PC-9 (cell line): Measurements from ENCODE around the gene RBM4. TPM values are rescaled to one million over a fixed set of nuclear protein-coding genes. Genes with fewer than 3 reads are reported as not detected.

Experiments used
- BruUV-seq: library from RNA; stranded (reverse); fragments of 400-500 nt; replicated peaks from 2 replicates; lab custom pipeline; 2021; lab: Mats Ljungman, UMichigan
- CTCF ChIA-PET: fragments of 300-600 bp; sonication (Branson Sonifier 250); formaldehyde crosslinking; loops from one replicate; lab custom pipeline; 2022; ENCODE audit warnings: antibody characterized with exemption; lab: Charles Lee
- POLR2A ChIA-PET: fragments of 300-600 bp; sonication (Branson Sonifier 250); formaldehyde crosslinking; loops from one replicate; lab custom pipeline; 2022; ENCODE audit warnings: antibody characterized with exemption; ENCODE audit not compliant: unreplicated experiment; lab: Charles Lee
- DNase-seq, 2 experiments: peaks; one replicate each; pipeline versions ENCODE4 v3.0.0 to v3.0.0-alpha.2; 2015 to 2022; ENCODE audit warnings: mixed read lengths in 1 of 2
- H2AFZ ChIP-seq: fragments of 200-600 bp; sonication (generic); 2 replicates; pipeline ENCODE4 v1.8.1; 2017; ENCODE audit warnings: antibody characterized with exemption
- H3F3A ChIP-seq: fragments of 200-600 bp; sonication (generic); 2 replicates; pipeline ENCODE4 v1.8.1; 2017; ENCODE audit warnings: antibody characterized with exemption, mild to moderate bottlenecking, low read depth; ENCODE audit not compliant: insufficient read depth
- H3K27ac ChIP-seq: fragments of 200-600 bp; sonication (generic); 2 replicates; pipeline ENCODE4 v1.6.1; 2016; ENCODE audit warnings: mixed run types
- H3K27me3 ChIP-seq: fragments of 200-600 bp; sonication (generic); 2 replicates; pipeline ENCODE4 v1.6.1; 2016; ENCODE audit warnings: low read depth, mixed run types; ENCODE audit not compliant: insufficient read depth
- H3K36me3 ChIP-seq: fragments of 200-600 bp; sonication (generic); 2 replicates; pipeline ENCODE4 v1.6.1; 2016; ENCODE audit warnings: low read depth, mixed run types
- H3K4me1 ChIP-seq: fragments of 200-600 bp; sonication (generic); replicated peaks from 2 replicates; pipeline ENCODE4 v1.6.1; 2016; ENCODE audit warnings: mixed run types; ENCODE audit not compliant: insufficient read depth
- H3K4me2 ChIP-seq: fragments of 200-600 bp; sonication (generic); 2 replicates; pipeline ENCODE4 v1.6.1; 2017; ENCODE audit warnings: mixed run types
- H3K4me3 ChIP-seq: fragments of 200-600 bp; sonication (generic); 2 replicates; pipeline ENCODE4 v1.6.1; 2016; ENCODE audit warnings: mixed run types
- H3K79me2 ChIP-seq: fragments of 200-600 bp; sonication (generic); 2 replicates; pipeline ENCODE4 v1.6.1; 2017; ENCODE audit warnings: low read depth, mixed run types
- H3K9me2 ChIP-seq: fragments of 200-600 bp; sonication (generic); 2 replicates; pipeline ENCODE4 v1.8.1; 2017; ENCODE audit warnings: mild to moderate bottlenecking; ENCODE audit not compliant: insufficient read depth
- H3K9me3 ChIP-seq: fragments of 200-600 bp; sonication (generic); 2 replicates; pipeline ENCODE4 v1.8.1; 2016; ENCODE audit warnings: low read depth; ENCODE audit not compliant: insufficient read depth
- H4K20me1 ChIP-seq: fragments of 200-600 bp; sonication (generic); 2 replicates; pipeline ENCODE4 v1.8.1; 2017; ENCODE audit not compliant: insufficient read depth
- CTCF ChIP-seq: fragments of 200-600 bp; sonication (generic); conservative IDR thresholded peaks from 2 replicates; pipeline ENCODE4 v1.6.1; 2017; ENCODE audit warnings: mixed run types, antibody characterized with exemption, mild to moderate bottlenecking, moderate library complexity
- EZH2 ChIP-seq: fragments of 200-600 bp; sonication (generic); IDR thresholded peaks from 2 replicates; pipeline ENCODE4 v1.8.0; 2017; ENCODE audit warnings: antibody characterized with exemption, low read depth
- intact Hi-C: fragments of 100-400 bp; cut with micrococcal nuclease; formaldehyde crosslinking; loops from one replicate; pipeline ENCODE4 v1.10.0; 2022; ENCODE audit not compliant: unreplicated experiment
- total RNA-seq: library from RNA; stranded (reverse); gene quantifications from 2 replicates; pipeline ENCODE4 v1.2.3, GENCODE V29; 2021

Gene RBM4
- total RNA-seq, 1 experiment from 2014 or later = 140 TPM

- Histone ChIP-seq H3K4me2 (no peak overlapping the region), H3K36me3 (no peaks in the 10 kb centered on the region), H3K27ac (no peak overlapping the region), H3K4me1 (no peaks in the 10 kb centered on the region), H3F3A (no peaks in the 10 kb centered on the region), H3K79me2 (no peaks in the 10 kb centered on the region), H3K4me3 (no peak overlapping the region), H2AFZ (no peak overlapping the region), H3K9me3 (no peaks in the 10 kb centered on the region), H3K27me3 (no peaks in the 10 kb centered on the region), H3K9me2 (no peaks in the 10 kb centered on the region), H4K20me1 (no peaks in the 10 kb centered on the region)
- CTCF ChIA-PET = interaction anchor here (1.0 kb wide), 1 partner anchor 141 kb away, joined by 3 read pairs; no protein-coding TSS in a partner anchor
- POLR2A ChIA-PET = no interaction called here
- TF ChIP-seq CTCF (no peak), EZH2 (no peak)
- no TSS peak for BruUV-seq
- intact Hi-C loops = loop anchor here (1.0 to 10.0 kb wide), 7 partner anchors 51 to 624 kb away; partner anchors contain the start of gene RHOD
- DNase-seq = no peak
These were observed 55.0 kb downstream of the RBM4 start for GRCh38 chr11:66693356-66694055.

- Histone ChIP-seq H2AFZ (no peak overlapping the region), H4K20me1 (no peaks in the 10 kb centered on the region), H3K27ac (no peak overlapping the region), H3K9me3 (no peaks in the 10 kb centered on the region), H3K4me2 (no peak overlapping the region), H3F3A (no peaks in the 10 kb centered on the region), H3K9me2 (no peaks in the 10 kb centered on the region), H3K36me3 (no peaks in the 10 kb centered on the region), H3K79me2 (no peaks in the 10 kb centered on the region), H3K4me1 (no peaks in the 10 kb centered on the region), H3K27me3 (no peaks in the 10 kb centered on the region), H3K4me3 (no peak overlapping the region)
- DNase-seq = no peak
- BruUV-seq = no TSS peak
- TF ChIP-seq EZH2 (no peak), CTCF (no peak)
- CTCF ChIA-PET = interaction anchor here (1.0 kb wide), 1 partner anchor 141 kb away, joined by 3 read pairs; no protein-coding TSS in a partner anchor
- POLR2A ChIA-PET = no interaction called here
- intact Hi-C loops = loop anchor here (1.0 to 10.0 kb wide), 7 partner anchors 50 to 623 kb away; partner anchors contain the start of gene RHOD
These were observed 55.5 kb downstream of the RBM4 start for GRCh38 chr11:66694056-66694410.

GRCh38 chr11:66694732-66695207, 56.3 kb downstream of the RBM4 start:
- peak; percentile 94 to 96 for DNase-seq
- Histone ChIP-seq H3K27me3 (no peaks in the 10 kb centered on the region), H3K9me2 (no peaks in the 10 kb centered on the region), H3K4me2 (no peak overlapping the region), H3K27ac (no peak overlapping the region), H3K36me3 (0 out of 2 replicates have a peak, but pooled peaks cover 5% of the 10 kb centered on the region), H4K20me1 (no peaks in the 10 kb centered on the region), H3K4me1 (no peaks in the 10 kb centered on the region), H2AFZ (no peak overlapping the region), H3K79me2 (no peaks in the 10 kb centered on the region), H3K4me3 (no peak overlapping the region), H3K9me3 (no peaks in the 10 kb centered on the region), H3F3A (no peaks in the 10 kb centered on the region)
- BruUV-seq = no TSS peak
- ChIA-PET CTCF (interaction anchor here (0.6 kb wide), 2 partner anchors 38 to 140 kb away, joined by 3 to 8 read pairs; no protein-coding TSS in a partner anchor), POLR2A (no interaction called here)
- intact Hi-C loops = loop anchor here (1.0 to 10.0 kb wide), 7 partner anchors 50 to 623 kb away; partner anchors contain the start of gene RHOD
- TF ChIP-seq CTCF (peak; percentile 98), EZH2 (no peak)

Other genes with a start within 250 kb of the RBM4 start
- gene NPAS4, start 217.7 kb upstream of the RBM4 start, total RNA-seq = not detected in 2 replicates
- gene MRPL11, start 199.9 kb upstream of the RBM4 start, total RNA-seq = 138 and 140 TPM in 2 replicates
- 14.0 and 18.0 TPM in 2 replicates for gene PELI3, start 171.8 kb upstream of the RBM4 start, total RNA-seq
- gene DPP3, start 158.3 kb upstream of the RBM4 start, total RNA-seq = 76.2 and 80.0 TPM in 2 replicates
- gene BBS1, start 128.1 kb upstream of the RBM4 start, total RNA-seq = 56.1 and 63.4 TPM in 2 replicates
- gene ZDHHC24, start 92.7 kb upstream of the RBM4 start, total RNA-seq = 19.4 and 28.7 TPM in 2 replicates
- gene ACTN3, start 91.8 kb upstream of the RBM4 start, total RNA-seq = not detected in 2 replicates
- gene CTSF, start 70.1 kb upstream of the RBM4 start, total RNA-seq = 34.3 and 59.2 TPM in 2 replicates
- gene CCDC87, start 45.6 kb upstream of the RBM4 start, total RNA-seq = 0.83 and 1.0 TPM in 2 replicates
- 47.2 and 61.0 TPM in 2 replicates for gene CCS, start 45.5 kb upstream of the RBM4 start, total RNA-seq
- gene RBM14, start 22.1 kb upstream of the RBM4 start, total RNA-seq = 108 and 112 TPM in 2 replicates
- 17.8 and 24.8 TPM in 2 replicates for gene RBM4B, start 39.2 kb downstream of the RBM4 start, total RNA-seq
- gene SPTBN2, start 90.5 kb downstream of the RBM4 start, total RNA-seq = 51.0 and 66.8 TPM in 2 replicates
- gene RCE1, start 204.7 kb downstream of the RBM4 start, total RNA-seq = 42.1 and 42.9 TPM in 2 replicates
- 13.8 and 26.6 TPM in 2 replicates for gene LRFN4, start 218.4 kb downstream of the RBM4 start, total RNA-seq